Fibroblast of lung (primary cell): Measurements from ENCODE around the gene FAM184B. TPM values are rescaled to one million over a fixed set of nuclear protein-coding genes. Genes with fewer than 3 reads are reported as not detected.

Source experiments
- DNase-seq, 2 donors: peaks; one replicate each; pipeline versions ENCODE4 v3.0.0 to v3.0.0-alpha.2; 2010; ENCODE audit warnings: low read depth in 2 of 2
- H2AFZ ChIP-seq: 2 replicates; pipeline ENCODE4 v1.5.1; 2012; ENCODE audit warnings: low read length, control low read depth, inconsistent platforms
- H3K27ac ChIP-seq: 2 replicates; pipeline ENCODE4 v1.5.1; 2011; ENCODE audit warnings: low read length, control low read depth; ENCODE audit not compliant: insufficient read depth
- H3K27me3 ChIP-seq: 2 replicates; pipeline ENCODE4 v1.5.1; 2011; ENCODE audit warnings: mild to moderate bottlenecking, low read length; ENCODE audit not compliant: control insufficient read depth, insufficient read depth
- H3K36me3 ChIP-seq: 2 replicates; pipeline ENCODE4 v1.5.1; 2011; ENCODE audit warnings: low read length; ENCODE audit not compliant: control insufficient read depth, insufficient read depth
- H3K4me1 ChIP-seq: 2 replicates; pipeline ENCODE4 v1.5.1; 2011; ENCODE audit warnings: low read length; ENCODE audit not compliant: control insufficient read depth, insufficient read depth; ENCODE audit errors: extremely low read depth
- H3K4me2 ChIP-seq: 2 replicates; pipeline ENCODE4 v1.5.1; 2011; ENCODE audit warnings: low read length, control low read depth; ENCODE audit not compliant: insufficient read depth; ENCODE audit errors: extremely low read depth
- H3K4me3 ChIP-seq, 4 experiments: fragments of 200-600 bp in 1 of 4; sonication (generic) in 1 of 4; replicated peaks in 1 of 4; 2 replicates each; pipeline ENCODE4 v1.5.1; 2011 to 2016; ENCODE audit warnings: low read length in 4 of 4, low read depth in 3 of 4, mild to moderate bottlenecking in 3 of 4, control low read depth in 2 of 4, inconsistent platforms in 1 of 4, mixed read lengths in 1 of 4; ENCODE audit not compliant: insufficient read depth in 1 of 4; ENCODE audit errors: control extremely low read depth in 1 of 4
- H3K79me2 ChIP-seq: 2 replicates; pipeline ENCODE4 v1.5.1; 2012; ENCODE audit warnings: mild to moderate bottlenecking, low read length, inconsistent platforms; ENCODE audit not compliant: control insufficient read depth, insufficient read depth
- H3K9ac ChIP-seq: 2 replicates; pipeline ENCODE4 v1.5.1; 2011; ENCODE audit warnings: mild to moderate bottlenecking, low read length, control low read depth; ENCODE audit not compliant: insufficient read depth
- H3K9me3 ChIP-seq: 2 replicates; pipeline ENCODE4 v1.5.1; 2012; ENCODE audit warnings: low read depth, low read length; ENCODE audit not compliant: control insufficient read depth, insufficient read depth
- H4K20me1 ChIP-seq: 2 replicates; pipeline ENCODE4 v1.5.1; 2011; ENCODE audit warnings: low read length; ENCODE audit not compliant: control insufficient read depth, insufficient read depth; ENCODE audit errors: extremely low read depth
- CTCF ChIP-seq, 2 donors: IDR thresholded peaks in 1 of 2; conservative IDR thresholded peaks in 1 of 2; 1 replicate in 1 of 2; 2 replicates in 1 of 2; pipeline ENCODE4 v1.5.1; 2011 to 2012; ENCODE audit warnings: low read length in 2 of 2, control low read depth in 1 of 2, inconsistent platforms in 1 of 2, low read depth in 1 of 2, mild to moderate bottlenecking in 1 of 2
- EZH2 ChIP-seq: IDR thresholded peaks from 2 replicates; pipeline ENCODE4 v1.5.1; 2012; ENCODE audit warnings: low read length, control low read depth, mild to moderate bottlenecking; ENCODE audit errors: missing control alignments
- polyA minus RNA-seq: library from RNA; depleted of rRNA, polyadenylated mRNA; stranded (reverse); fragments of >200 nt; gene quantifications from 2 replicates; pipeline ENCODE4 v1.2.3, GENCODE V29; 2011; ENCODE audit warnings: low replicate concordance
- polyA plus RNA-seq, 2 donors: library from polyadenylated mRNA; depleted of rRNA in 1 of 2; stranded (reverse) in 1 of 2; unstranded in 1 of 2; fragments of >200 nt; gene quantifications; 2 replicates each; pipeline ENCODE4 v1.2.1, GENCODE V29; 2011 to 2012; ENCODE audit warnings: missing spikeins in 1 of 2
- total RNA-seq: library from RNA; depleted of rRNA; stranded (reverse); fragments of >200 nt; gene quantifications from 2 replicates; pipeline ENCODE4 v1.2.1, GENCODE V29; 2014

Gene FAM184B
- under 0.01 TPM in 1 of 2 replicates, not detected in the other for total RNA-seq
- polyA plus RNA-seq: not detected in 2 replicates
- not detected in 2 replicates for polyA plus RNA-seq (2012)
- polyA minus RNA-seq: not detected in 2 replicates

GRCh38 chr4:17781300-17782287, at the start of gene FAM184B:
TSS of gene FAM184B (minus strand) at chr4:17781621. CDS start at chr4:17781299, 322 bp downstream.
- Histone ChIP-seq H3K9me3 (no peaks in the 10 kb centered on the region), H3K27me3 (peaks cover 19% of the 10 kb centered on the region), H3K27ac (no peak within 1 kb of the TSS), H3K79me2 (no peaks in the 10 kb centered on the region), H3K36me3 (no peaks in the 10 kb centered on the region), H2AFZ (peak within 1 kb of the TSS; percentile 43), H3K4me2 (peak within 1 kb of the TSS; percentile 81), H3K9ac (no peak within 1 kb of the TSS), H4K20me1 (no peaks in the 10 kb centered on the region), H3K4me3 (peak within 1 kb of the TSS; percentile 40 to 56 (median 46)), H3K4me1 (peaks cover 2% of the 10 kb centered on the region)
- TF ChIP-seq EZH2: peak; percentile 85
- no peak for TF ChIP-seq CTCF (conservative IDR thresholded peaks at IDR 0.05 in 1 of 2, IDR thresholded peaks at IDR 0.05 in 1 of 2; ENCODE audit: low read depth in 1 of 2, low read length in 2 of 2)
- peak in 1 of 2 donors; percentile 13 for DNase-seq

DNA sequence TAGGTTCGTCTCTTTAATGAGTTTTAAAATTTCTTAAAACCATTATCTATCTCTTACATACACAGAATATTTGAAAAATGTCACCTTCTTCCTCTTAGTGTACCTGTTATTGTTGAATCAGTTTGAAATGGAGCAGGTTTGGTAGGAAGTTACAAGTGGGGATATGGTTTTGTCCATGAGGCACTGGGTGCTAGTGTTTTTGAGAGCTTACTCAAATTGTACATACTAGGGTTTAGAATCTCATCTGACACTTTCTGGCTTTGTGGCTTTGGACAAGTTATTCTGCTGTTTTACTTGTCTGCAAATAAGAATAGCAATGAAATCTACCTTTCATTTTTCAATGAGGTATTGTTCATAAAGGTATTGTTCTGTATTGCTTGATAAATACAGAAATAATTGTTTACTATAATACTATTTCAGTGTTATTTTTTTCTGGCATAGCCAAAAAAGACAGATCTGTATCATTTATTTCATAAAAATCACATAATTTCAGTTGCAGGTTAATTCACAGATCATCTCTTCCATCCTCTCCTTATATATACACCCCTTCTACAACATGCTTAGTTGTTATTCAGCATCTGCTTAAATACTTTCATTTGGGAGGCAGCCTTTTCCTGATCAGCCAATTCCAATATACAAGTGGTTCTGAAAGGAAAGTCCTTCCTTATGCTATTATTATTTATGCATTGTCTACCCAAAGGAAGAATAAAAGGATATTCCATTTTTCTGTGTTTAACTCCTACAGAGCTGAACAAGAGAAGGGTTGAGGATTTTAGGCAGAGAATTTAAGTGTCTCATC, 42.6 kb upstream of the FAM184B start:
- DNase-seq: peak in 1 of 2 donors; percentile 37
- TF ChIP-seq EZH2 (no peak), CTCF (conservative IDR thresholded peaks at IDR 0.05 in 1 of 2, IDR thresholded peaks at IDR 0.05 in 1 of 2; ENCODE audit: low read depth in 1 of 2, low read length in 2 of 2) (no peak)
- Histone ChIP-seq H3K27ac (no peak overlapping the region), H3K4me1 (no peaks in the 10 kb centered on the region), H3K36me3 (no peaks in the 10 kb centered on the region), H3K4me2 (no peak overlapping the region), H3K9ac (no peak overlapping the region), H3K9me3 (no peaks in the 10 kb centered on the region), H4K20me1 (no peaks in the 10 kb centered on the region), H2AFZ (peak overlapping the region; percentile 74), H3K79me2 (peaks cover 13% of the 10 kb centered on the region), H3K27me3 (no peaks in the 10 kb centered on the region), H3K4me3 (no peak overlapping the region)

- H3K9ac ChIP-seq: no peak overlapping the region
- H2AFZ ChIP-seq: peak overlapping the region; percentile 54
- peak overlapping the region in 1 of 4 experiments; percentile 32 for H3K4me3 ChIP-seq
These were observed 35.6 kb upstream of the FAM184B start for GRCh38 chr4:17817027-17817426.

More at GRCh38 chr4:17817027-17817426, 35.6 kb upstream of the FAM184B start:
- Histone ChIP-seq H4K20me1 (no peaks in the 10 kb centered on the region), H3K4me2 (peak overlapping the region; percentile 63), H3K9me3 (no peaks in the 10 kb centered on the region), H3K4me1 (peaks cover 2% of the 10 kb centered on the region), H3K79me2 (peaks cover 62% of the 10 kb centered on the region), H3K27ac (no peak overlapping the region), H3K36me3 (no peaks in the 10 kb centered on the region), H3K27me3 (no peaks in the 10 kb centered on the region)
- DNase-seq: peak; percentile 69 to 87
- TF ChIP-seq EZH2 (no peak), CTCF (conservative IDR thresholded peaks at IDR 0.05 in 1 of 2, IDR thresholded peaks at IDR 0.05 in 1 of 2; ENCODE audit: low read depth in 1 of 2, low read length in 2 of 2) (peak; percentile 53 to 59)
